Measurements from ENCODE around the gene ZNF681. TPM values are rescaled to one million over a fixed set of nuclear protein-coding genes. Genes with fewer than 3 reads are reported as not detected.
A peak's percentile ranks its signal among the peaks of the same experiment; 100 is the strongest.

ZNF681 gene
- polyA plus RNA-seq, 2 donors: 0.67 to 1.4 TPM

GRCh38 chr19:23790641-23791488 lies 32.2 kb upstream of the ZNF681 start:
- 79 to 81% methylated on average over 17 of the region's 17 CpGs for WGBS, 2 donors
- H3K36me3 ChIP-seq (ENCODE audit: control insufficient read depth in 2 of 2, insufficient read depth in 2 of 2, low read length in 1 of 2): peaks cover 0 to 4% of the 10 kb centered on the region in 2 donors

GRCh38 chr19:23789246-23789645 lies 30.6 kb upstream of the ZNF681 start:
- Histone ChIP-seq H3K27ac (ENCODE audit: low read depth in 2 of 2, low read length in 1 of 2) (no peak overlapping the region), H3K27me3 (ENCODE audit: control insufficient read depth in 1 of 2, insufficient read depth in 2 of 2, low read length in 2 of 2) (no peaks in the 10 kb centered on the region), H3K36me3 (ENCODE audit: control insufficient read depth in 2 of 2, insufficient read depth in 2 of 2, low read length in 1 of 2) (peaks cover 0 to 4% of the 10 kb centered on the region in 2 donors), H3K4me3 (ENCODE audit: low read depth in 1 of 2, low read length in 2 of 2) (no peak overlapping the region), H3K4me1 (ENCODE audit: control insufficient read depth in 2 of 2, insufficient read depth in 2 of 2, low read length in 1 of 2) (peaks cover 0 to 1% of the 10 kb centered on the region in 2 donors), H3K9me3 (ENCODE audit: control insufficient read depth in 2 of 2, insufficient read depth in 1 of 2, low read depth in 1 of 2, low read length in 1 of 2) (peaks cover 0 to 2% of the 10 kb centered on the region in 2 donors)

More at GRCh38 chr19:23790641-23791488, 32.2 kb upstream of the ZNF681 start:
- Histone ChIP-seq H3K4me1 (ENCODE audit: control insufficient read depth in 2 of 2, insufficient read depth in 2 of 2, low read length in 1 of 2) (peaks cover 0 to 1% of the 10 kb centered on the region in 2 donors), H3K27ac (ENCODE audit: low read depth in 2 of 2, low read length in 1 of 2) (no peak overlapping the region), H3K4me3 (ENCODE audit: low read depth in 1 of 2, low read length in 2 of 2) (no peak overlapping the region), H3K9me3 (ENCODE audit: control insufficient read depth in 2 of 2, insufficient read depth in 1 of 2, low read depth in 1 of 2, low read length in 1 of 2) (peaks cover 0 to 2% of the 10 kb centered on the region in 2 donors), H3K27me3 (ENCODE audit: control insufficient read depth in 1 of 2, insufficient read depth in 2 of 2, low read length in 2 of 2) (no peaks in the 10 kb centered on the region)

GRCh38 chr19:23788411-23788810 lies 29.7 kb upstream of the ZNF681 start:
- H3K27me3 ChIP-seq (ENCODE audit: control insufficient read depth in 1 of 2, insufficient read depth in 2 of 2, low read length in 2 of 2): no peaks in the 10 kb centered on the region
- H3K27ac ChIP-seq (ENCODE audit: low read depth in 2 of 2, low read length in 1 of 2): no peak overlapping the region
- no peak overlapping the region for H3K4me3 ChIP-seq (ENCODE audit: low read depth in 1 of 2, low read length in 2 of 2)
- H3K9me3 ChIP-seq (ENCODE audit: control insufficient read depth in 2 of 2, insufficient read depth in 1 of 2, low read depth in 1 of 2, low read length in 1 of 2): peaks cover 0 to 2% of the 10 kb centered on the region in 2 donors
- peaks cover 0 to 1% of the 10 kb centered on the region in 2 donors for H3K4me1 ChIP-seq (ENCODE audit: control insufficient read depth in 2 of 2, insufficient read depth in 2 of 2, low read length in 1 of 2)
- H3K36me3 ChIP-seq (ENCODE audit: control insufficient read depth in 2 of 2, insufficient read depth in 2 of 2, low read length in 1 of 2): peaks cover 0 to 4% of the 10 kb centered on the region in 2 donors
- WGBS, 2 donors: 89 to 90% methylated on average over 4 of the region's 4 CpGs

- Histone ChIP-seq H3K4me1 (ENCODE audit: control insufficient read depth in 2 of 2, insufficient read depth in 2 of 2, low read length in 1 of 2) (peaks cover 0 to 1% of the 10 kb centered on the region in 2 donors), H3K36me3 (ENCODE audit: control insufficient read depth in 2 of 2, insufficient read depth in 2 of 2, low read length in 1 of 2) (peaks cover 0 to 4% of the 10 kb centered on the region in 2 donors), H3K27me3 (ENCODE audit: control insufficient read depth in 1 of 2, insufficient read depth in 2 of 2, low read length in 2 of 2) (no peaks in the 10 kb centered on the region), H3K9me3 (ENCODE audit: control insufficient read depth in 2 of 2, insufficient read depth in 1 of 2, low read depth in 1 of 2, low read length in 1 of 2) (peaks cover 0 to 2% of the 10 kb centered on the region in 2 donors), H3K27ac (ENCODE audit: low read depth in 2 of 2, low read length in 1 of 2) (peak overlapping the region; percentile 49 to 86), H3K4me3 (ENCODE audit: low read depth in 1 of 2, low read length in 2 of 2) (no peak overlapping the region)
- WGBS, 2 donors: 70 to 75% methylated on average over 3 of the region's 3 CpGs
Measured at GRCh38 chr19:23787106-23787505, 28.4 kb upstream of the ZNF681 start.

- WGBS, 2 donors: 64 to 73% methylated on average over 3 of the region's 3 CpGs
- Histone ChIP-seq H3K4me3 (ENCODE audit: low read depth in 1 of 2, low read length in 2 of 2) (no peak overlapping the region), H3K9me3 (ENCODE audit: control insufficient read depth in 2 of 2, insufficient read depth in 1 of 2, low read depth in 1 of 2, low read length in 1 of 2) (peaks cover 0 to 2% of the 10 kb centered on the region in 2 donors), H3K27ac (ENCODE audit: low read depth in 2 of 2, low read length in 1 of 2) (no peak overlapping the region), H3K27me3 (ENCODE audit: control insufficient read depth in 1 of 2, insufficient read depth in 2 of 2, low read length in 2 of 2) (no peaks in the 10 kb centered on the region), H3K4me1 (ENCODE audit: control insufficient read depth in 2 of 2, insufficient read depth in 2 of 2, low read length in 1 of 2) (peaks cover 0 to 1% of the 10 kb centered on the region in 2 donors), H3K36me3 (ENCODE audit: control insufficient read depth in 2 of 2, insufficient read depth in 2 of 2, low read length in 1 of 2) (peaks cover 0 to 8% of the 10 kb centered on the region in 2 donors)
Measured at GRCh38 chr19:23785982-23786381, 27.3 kb upstream of the ZNF681 start.

GRCh38 chr19:23784274-23784673 lies 25.6 kb upstream of the ZNF681 start:
- no peak overlapping the region for H3K4me3 ChIP-seq (ENCODE audit: low read depth in 1 of 2, low read length in 2 of 2)
- H3K4me1 ChIP-seq (ENCODE audit: control insufficient read depth in 2 of 2, insufficient read depth in 2 of 2, low read length in 1 of 2): peaks cover 0 to 1% of the 10 kb centered on the region in 2 donors
- peaks cover 0 to 2% of the 10 kb centered on the region in 2 donors for H3K9me3 ChIP-seq (ENCODE audit: control insufficient read depth in 2 of 2, insufficient read depth in 1 of 2, low read depth in 1 of 2, low read length in 1 of 2)
- H3K27me3 ChIP-seq (ENCODE audit: control insufficient read depth in 1 of 2, insufficient read depth in 2 of 2, low read length in 2 of 2): no peaks in the 10 kb centered on the region
- 30 to 32% methylated on average over 2 of the region's 2 CpGs for WGBS, 2 donors
- no peak overlapping the region for H3K27ac ChIP-seq (ENCODE audit: low read depth in 2 of 2, low read length in 1 of 2)
- peaks cover 0 to 10% of the 10 kb centered on the region in 2 donors for H3K36me3 ChIP-seq (ENCODE audit: control insufficient read depth in 2 of 2, insufficient read depth in 2 of 2, low read length in 1 of 2)

GRCh38 chr19:23783636-23784035 lies 24.9 kb upstream of the ZNF681 start:
- Histone ChIP-seq H3K4me3 (ENCODE audit: low read depth in 1 of 2, low read length in 2 of 2) (no peak overlapping the region), H3K4me1 (ENCODE audit: control insufficient read depth in 2 of 2, insufficient read depth in 2 of 2, low read length in 1 of 2) (peaks cover 0 to 1% of the 10 kb centered on the region in 2 donors), H3K27ac (ENCODE audit: low read depth in 2 of 2, low read length in 1 of 2) (peak overlapping the region in 1 of 2 donors; percentile 13), H3K9me3 (ENCODE audit: control insufficient read depth in 2 of 2, insufficient read depth in 1 of 2, low read depth in 1 of 2, low read length in 1 of 2) (peaks cover 0 to 2% of the 10 kb centered on the region in 2 donors), H3K27me3 (ENCODE audit: control insufficient read depth in 1 of 2, insufficient read depth in 2 of 2, low read length in 2 of 2) (no peaks in the 10 kb centered on the region), H3K36me3 (ENCODE audit: control insufficient read depth in 2 of 2, insufficient read depth in 2 of 2, low read length in 1 of 2) (peaks cover 0 to 10% of the 10 kb centered on the region in 2 donors)
- WGBS, 2 donors: 0 to 2% methylated on average over 1 of the region's 1 CpG

- H3K27me3 ChIP-seq (ENCODE audit: control insufficient read depth in 1 of 2, insufficient read depth in 2 of 2, low read length in 2 of 2): no peaks in the 10 kb centered on the region
- no peak overlapping the region for H3K4me3 ChIP-seq (ENCODE audit: low read depth in 1 of 2, low read length in 2 of 2)
- peaks cover 0 to 15% of the 10 kb centered on the region in 2 donors for H3K36me3 ChIP-seq (ENCODE audit: control insufficient read depth in 2 of 2, insufficient read depth in 2 of 2, low read length in 1 of 2)
- no peaks in the 10 kb centered on the region for H3K4me1 ChIP-seq (ENCODE audit: control insufficient read depth in 2 of 2, insufficient read depth in 2 of 2, low read length in 1 of 2)
- 94 to 95% methylated on average over 7 of the region's 7 CpGs for WGBS, 2 donors
- H3K27ac ChIP-seq (ENCODE audit: low read depth in 2 of 2, low read length in 1 of 2): no peak overlapping the region
- peaks cover 0 to 3% of the 10 kb centered on the region in 2 donors for H3K9me3 ChIP-seq (ENCODE audit: control insufficient read depth in 2 of 2, insufficient read depth in 1 of 2, low read depth in 1 of 2, low read length in 1 of 2)
Measured at GRCh38 chr19:23779645-23780044, 21.0 kb upstream of the ZNF681 start.

GRCh38 chr19:23778566-23778965 lies 19.9 kb upstream of the ZNF681 start:
- no peak overlapping the region for H3K4me3 ChIP-seq (ENCODE audit: low read depth in 1 of 2, low read length in 2 of 2)
- peaks cover 0 to 17% of the 10 kb centered on the region in 2 donors for H3K36me3 ChIP-seq (ENCODE audit: control insufficient read depth in 2 of 2, insufficient read depth in 2 of 2, low read length in 1 of 2)
- H3K27ac ChIP-seq (ENCODE audit: low read depth in 2 of 2, low read length in 1 of 2): no peak overlapping the region
- peaks cover 0 to 3% of the 10 kb centered on the region in 2 donors for H3K9me3 ChIP-seq (ENCODE audit: control insufficient read depth in 2 of 2, insufficient read depth in 1 of 2, low read depth in 1 of 2, low read length in 1 of 2)
- H3K4me1 ChIP-seq (ENCODE audit: control insufficient read depth in 2 of 2, insufficient read depth in 2 of 2, low read length in 1 of 2): no peaks in the 10 kb centered on the region
- WGBS, 2 donors: 96 to 99% methylated on average over 5 of the region's 5 CpGs
- H3K27me3 ChIP-seq (ENCODE audit: control insufficient read depth in 1 of 2, insufficient read depth in 2 of 2, low read length in 2 of 2): no peaks in the 10 kb centered on the region

Data from esophagus (tissue), 2 donors.